Cerebellar cortex (tissue), 1 donor: ENCODE results near the gene SPATA4.
"Not testable (repeated sequence)": the region's sequence is repeated elsewhere in the genome, so short reads cannot be mapped to it uniquely, and the experiment has no call there.

ENCODE experiments used
- DNase-seq: peaks from one replicate; pipeline ENCODE4 v3.0.0-alpha.2; 2015; ENCODE audit warnings: low spot score

SPATA4 gene

DNA sequence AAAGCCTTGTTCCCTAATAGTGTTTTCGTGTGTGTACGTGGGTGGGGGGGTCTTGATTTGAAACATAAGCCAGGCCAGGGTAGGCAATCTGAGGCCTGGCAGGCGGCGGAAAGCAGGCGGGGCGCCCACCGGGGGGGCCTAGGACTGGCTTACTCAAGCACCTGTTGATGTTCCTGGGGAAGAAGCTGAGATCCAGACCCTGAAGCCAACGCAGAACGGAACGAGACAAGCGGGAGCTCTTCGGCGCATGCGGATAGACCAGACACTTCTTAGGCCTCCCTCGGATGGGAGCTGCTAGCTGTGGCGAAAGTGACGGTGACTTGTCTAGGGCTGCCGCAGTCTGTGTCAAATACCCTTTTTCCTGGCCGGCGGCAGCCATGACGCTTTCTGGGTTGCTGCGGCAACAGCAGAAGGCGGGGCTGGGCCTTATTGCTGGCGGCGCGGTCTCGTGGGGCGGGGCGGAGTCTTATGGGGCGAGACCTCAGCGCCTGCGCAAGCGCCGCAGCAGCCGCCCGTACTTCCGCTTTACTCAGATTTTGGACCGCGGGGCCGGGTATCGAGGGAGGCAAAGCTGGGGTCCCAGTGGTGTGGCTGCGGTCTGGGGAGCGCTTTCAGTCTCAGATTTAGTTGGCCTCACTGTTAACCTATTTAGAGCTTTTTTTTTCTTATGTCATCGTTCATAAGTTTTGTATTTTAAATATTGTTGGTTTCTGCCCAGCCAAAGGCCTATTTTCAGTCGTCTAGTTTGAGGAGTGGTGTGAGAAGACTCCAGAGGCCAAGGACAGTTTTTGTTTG lies at the start of gene SPATA4:
Gene SPATA4 (minus strand): TSS at position 402 of the 795 bp plus-strand sequence. CDS start 23 bp downstream, at position 379.
- peak; percentile 92 for DNase-seq

DNA sequence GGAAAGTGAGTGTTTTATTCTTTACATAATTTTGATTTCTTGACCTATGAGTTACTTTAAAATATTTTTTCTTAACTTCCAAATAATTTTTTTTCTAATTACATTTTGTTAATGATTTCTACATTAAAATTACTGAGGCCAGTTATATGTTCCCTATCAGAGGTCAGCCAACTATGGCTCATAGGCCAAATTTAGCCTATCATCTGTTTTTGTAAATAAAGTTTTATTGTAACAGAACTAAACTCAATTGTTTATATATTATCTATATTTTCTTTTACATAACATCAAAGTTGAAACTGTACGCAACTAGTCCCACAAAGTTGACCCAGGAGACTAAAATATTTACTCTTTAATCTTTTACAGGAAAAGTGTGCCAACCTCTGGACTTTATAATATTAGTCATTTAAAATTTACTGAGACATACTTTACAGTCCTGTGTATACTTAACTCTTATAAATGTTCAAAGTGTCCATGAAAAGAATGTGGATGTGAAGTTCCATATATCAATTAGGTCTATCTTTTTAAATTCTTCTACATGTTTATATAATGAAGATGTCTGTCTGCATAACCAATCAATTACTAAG lies 47.5 kb upstream of the SPATA4 start:
- DNase-seq, result no peak

DNA sequence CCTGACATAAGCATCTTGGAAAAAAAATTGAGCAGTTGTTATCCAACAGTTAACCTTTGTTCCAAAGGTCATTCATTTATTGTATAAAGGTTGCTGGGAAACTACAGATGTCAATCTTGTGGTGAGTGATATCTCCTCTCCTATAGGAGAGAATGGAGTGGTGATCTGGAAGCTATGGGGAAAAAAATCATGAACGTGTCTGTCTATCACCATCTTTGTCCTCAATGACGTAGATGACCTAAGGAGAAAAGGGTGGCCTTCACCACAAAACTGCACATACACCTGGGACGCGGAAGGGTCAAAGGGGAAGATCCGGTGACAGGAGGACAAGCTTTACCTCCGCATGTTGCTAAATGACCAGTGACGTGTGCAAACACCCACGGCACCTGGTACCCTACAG lies 46.3 kb upstream of the SPATA4 start:
- DNase-seq, result no peak

DNA sequence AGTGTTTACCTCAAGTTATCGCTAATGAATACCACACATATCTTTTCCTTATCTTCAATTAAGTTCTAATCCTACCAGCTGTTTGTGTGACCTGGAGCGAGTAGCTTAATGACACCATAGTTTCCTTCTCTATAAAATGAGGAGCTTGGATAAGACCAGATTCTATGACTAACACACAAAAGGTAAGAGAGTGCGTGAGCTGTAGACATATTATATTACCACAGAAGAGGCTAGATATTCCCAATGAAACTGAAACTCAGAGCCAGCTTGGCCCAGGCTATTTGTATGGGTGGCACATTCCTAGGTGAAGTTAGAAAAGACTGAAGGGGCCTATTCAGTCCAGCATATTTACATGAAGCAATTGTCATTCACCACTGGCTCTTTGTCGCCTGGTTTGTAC lies 43.4 kb upstream of the SPATA4 start:
- DNase-seq, result no peak

DNA sequence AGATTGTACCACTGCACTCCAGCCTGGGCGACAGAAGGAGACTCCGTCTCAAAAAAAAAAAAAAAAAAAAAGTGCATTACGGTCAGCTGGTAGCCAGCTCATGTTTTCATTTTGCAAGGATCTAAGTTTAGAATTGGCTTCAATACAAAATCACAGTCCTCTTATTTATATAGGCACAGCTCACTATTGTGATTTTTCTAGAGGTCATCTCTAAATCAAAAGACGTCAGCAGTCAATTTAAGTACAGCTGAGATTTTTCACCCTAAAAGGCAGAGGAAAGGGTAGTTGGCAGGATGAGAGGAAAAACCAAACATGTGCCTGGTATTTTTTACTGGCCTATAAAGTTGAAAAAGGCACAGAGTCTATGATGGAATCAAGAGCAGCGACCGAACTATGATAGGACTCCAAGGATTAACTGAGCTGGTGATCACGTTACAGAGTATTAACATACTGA lies 42.8 kb upstream of the SPATA4 start:
- DNase-seq, result no peak

DNA sequence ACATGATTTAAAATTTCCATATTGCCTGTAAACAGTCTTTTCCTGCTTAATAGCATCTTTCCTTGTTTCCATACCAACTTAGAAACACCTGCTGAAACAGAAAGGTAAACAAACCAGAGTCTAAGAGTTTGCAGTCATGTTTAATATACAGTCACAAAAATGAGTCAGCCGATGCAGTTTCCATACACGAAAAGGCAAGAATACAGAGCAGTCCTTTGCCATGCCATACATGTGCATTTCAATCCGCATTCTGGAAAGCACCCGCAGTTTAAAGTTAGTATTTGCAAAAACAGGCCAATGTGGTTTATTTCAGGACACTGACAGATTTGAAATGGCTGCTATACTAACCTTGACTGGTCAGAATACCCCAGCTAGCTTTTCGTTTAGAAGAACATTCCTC lies 41.6 kb upstream of the SPATA4 start:
- no peak for DNase-seq

DNA sequence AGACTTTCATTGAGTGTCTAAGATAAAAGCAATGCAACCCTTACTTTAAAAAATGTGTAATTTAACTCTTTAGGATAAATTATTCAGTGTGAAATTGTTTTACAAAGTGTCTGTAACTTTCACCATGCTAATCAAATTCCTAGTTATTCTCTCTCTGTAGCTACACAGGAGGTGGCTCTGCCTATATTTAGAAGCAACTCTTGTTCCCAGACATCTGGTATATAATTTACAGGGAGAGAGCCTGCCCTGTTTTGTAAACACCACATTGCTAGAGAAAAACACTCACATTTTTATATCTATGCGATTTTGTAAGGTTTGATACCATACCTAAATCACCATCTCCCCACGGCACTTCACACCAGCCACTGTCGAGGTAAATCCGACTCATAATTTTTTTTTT lies 35.5 kb upstream of the SPATA4 start:
- peak; percentile 81 for DNase-seq

DNA sequence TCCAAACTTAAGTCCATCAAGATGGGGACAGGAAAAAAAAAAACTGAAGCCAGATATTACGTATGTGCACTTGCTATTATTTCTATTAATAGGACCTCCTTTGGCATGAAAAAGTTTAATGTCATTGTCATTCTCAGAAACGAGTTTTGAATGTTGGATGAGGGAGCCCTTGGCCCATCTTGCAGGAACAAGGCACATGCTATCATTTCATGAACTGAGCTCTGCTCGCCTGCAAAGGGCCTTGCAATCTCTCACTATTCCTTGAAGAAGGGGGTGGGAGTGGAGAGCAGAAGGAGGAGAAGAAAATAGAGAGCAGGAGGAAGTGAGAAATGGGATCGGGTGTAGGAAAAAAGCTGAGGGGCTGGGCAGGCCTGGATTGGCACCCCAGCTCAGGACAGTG lies 34.3 kb upstream of the SPATA4 start:
- DNase-seq, result peak; percentile 34

DNA sequence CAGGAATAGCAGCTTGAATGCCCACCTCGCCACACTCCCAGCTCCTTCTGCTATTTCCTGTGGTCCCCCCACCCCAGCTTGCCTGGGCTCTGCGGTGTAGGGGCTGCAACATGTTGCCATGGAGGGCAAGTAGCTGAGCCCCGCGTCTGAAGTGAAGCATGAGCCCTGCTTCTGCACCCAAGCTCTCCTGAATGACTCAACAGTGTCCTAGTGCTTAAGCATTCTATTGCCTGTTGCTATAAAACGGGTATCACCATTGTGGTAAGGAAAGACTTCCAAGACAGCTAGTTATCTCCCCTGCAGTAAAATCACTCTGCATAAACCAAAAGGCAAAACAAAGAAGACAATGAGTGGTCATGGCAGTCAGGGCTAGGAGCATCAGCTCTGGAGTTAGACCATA lies 31.4 kb upstream of the SPATA4 start:
- DNase-seq, result no peak

DNA sequence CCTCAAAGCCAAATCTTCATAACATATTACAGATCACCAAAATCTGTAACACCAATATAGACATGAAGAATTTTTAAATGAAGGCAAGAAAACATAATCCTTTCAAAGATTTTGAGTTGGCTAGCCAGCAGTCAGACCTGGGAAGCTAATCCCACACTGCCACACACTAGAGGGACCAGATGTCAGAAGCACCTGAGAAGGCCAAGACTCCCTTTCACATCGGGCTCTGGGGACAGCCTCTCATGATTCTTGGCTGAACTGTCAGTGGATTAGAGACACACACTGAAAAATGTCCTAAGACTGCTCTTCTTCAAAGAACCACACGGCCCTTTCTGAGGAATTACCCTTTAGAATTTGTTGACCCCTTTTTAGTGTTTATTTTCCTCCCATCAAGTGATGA lies 28.2 kb upstream of the SPATA4 start:
- no peak for DNase-seq

DNA sequence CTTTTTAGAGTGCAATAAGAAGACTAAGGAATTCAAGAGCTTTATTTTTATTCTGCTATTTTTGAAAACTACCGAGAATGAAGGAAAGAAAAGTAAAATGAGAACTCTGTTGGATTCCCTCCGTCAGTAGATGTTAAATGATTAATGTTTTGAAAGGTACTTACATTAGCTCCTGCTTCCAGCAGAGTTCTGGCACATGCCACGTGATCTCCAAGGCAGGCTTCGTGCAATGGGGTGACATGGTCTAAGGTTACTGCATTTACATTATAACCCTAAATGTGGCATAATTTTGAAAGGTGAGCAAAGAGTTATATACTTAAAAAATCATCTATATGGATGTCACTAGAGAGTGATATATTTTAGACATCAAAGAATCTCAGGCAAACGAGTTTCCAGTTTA lies 26.8 kb upstream of the SPATA4 start:
- DNase-seq, result no peak

DNA sequence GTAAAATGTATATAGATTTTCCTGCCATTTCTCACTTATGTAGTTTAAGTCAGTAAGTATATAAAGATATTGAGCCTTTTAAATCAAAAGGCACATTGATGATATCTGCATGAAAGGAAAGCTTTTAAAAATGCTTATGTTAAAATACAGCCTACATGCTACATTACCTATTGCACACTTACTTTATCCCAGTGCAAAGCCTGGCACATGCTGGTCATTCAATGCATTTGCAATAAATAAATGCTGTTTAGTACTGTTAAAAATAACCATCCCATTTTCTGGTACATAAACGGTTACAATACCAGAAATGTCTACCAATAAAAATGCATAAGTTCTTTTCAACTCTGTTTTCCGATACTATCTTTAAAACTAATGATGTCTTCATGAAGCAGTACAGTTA lies 22.1 kb upstream of the SPATA4 start:
- DNase-seq, result no peak

DNA sequence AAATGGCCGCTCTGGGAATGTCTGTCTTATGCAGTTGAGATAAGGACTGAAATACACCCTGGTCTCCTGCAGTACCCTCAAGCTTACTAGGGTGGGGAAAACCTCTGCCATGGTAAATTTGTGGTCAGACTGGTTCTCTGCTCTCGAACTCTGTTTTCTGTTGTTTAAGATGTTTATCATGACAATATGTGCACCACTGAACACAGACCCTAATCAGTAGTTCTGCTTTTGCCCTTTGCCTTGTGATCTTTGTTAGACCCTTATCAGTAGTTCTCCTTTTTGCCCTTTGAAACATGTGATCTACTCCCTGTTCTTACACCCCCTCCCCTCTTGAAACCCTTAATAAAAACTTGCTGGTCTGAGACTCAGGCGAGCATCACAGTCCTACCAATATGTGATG lies 17.0 kb upstream of the SPATA4 start:
- not testable (repeated sequence) for DNase-seq

DNA sequence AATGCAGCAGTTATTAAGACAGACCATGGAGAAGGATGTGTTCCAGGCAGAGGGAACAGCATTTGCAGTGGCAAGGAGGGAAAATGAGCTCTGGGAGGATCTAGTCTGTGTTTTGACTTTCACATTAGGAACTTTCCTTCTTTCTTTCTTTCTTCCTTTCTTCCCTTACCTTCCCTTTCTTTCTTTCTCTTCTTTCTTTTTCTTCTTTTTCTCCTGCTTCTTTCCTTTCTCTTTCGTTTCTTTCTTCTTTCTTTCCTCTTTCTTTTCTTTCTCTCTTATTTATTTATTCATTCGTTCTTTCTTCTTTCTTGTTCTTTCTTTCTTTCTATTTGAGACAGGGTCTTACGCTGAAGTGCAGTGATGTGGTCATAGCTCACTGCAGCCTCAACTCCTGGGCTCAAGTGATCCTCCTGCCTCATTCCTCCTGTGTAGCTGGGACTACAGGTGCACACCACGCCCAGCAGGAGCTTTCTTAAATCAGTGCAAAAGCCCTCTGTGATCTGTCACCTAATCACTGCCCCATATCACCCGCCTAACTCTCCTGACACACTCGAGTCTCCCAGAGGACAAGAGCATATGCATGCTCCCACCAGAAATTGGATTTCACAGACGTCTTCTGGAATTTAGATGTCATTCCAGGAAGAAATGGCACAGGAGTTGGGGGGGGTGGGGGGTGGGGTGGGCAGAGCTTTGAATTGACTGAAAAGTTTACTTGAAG lies 15.4 kb upstream of the SPATA4 start:
- no peak for DNase-seq

DNA sequence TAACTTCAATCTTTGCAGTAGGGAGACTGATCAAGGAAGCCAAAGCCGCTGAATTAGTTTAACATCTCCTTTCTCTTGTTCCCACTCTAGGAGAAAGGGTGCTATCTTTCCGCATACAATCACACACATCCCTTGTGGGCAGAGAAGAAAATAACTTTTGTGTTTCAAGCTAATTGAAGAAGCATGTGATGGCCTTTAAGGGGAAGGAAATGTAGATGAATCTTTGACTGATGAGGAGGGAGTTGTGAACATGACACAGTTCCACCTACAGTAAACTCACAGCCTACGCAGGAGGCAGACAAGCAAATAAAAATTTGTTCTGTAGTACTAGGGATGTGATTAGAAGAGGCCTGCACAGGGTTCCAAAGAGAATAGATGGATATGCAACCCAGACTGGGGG lies 14.7 kb upstream of the SPATA4 start:
- no peak for DNase-seq

DNA sequence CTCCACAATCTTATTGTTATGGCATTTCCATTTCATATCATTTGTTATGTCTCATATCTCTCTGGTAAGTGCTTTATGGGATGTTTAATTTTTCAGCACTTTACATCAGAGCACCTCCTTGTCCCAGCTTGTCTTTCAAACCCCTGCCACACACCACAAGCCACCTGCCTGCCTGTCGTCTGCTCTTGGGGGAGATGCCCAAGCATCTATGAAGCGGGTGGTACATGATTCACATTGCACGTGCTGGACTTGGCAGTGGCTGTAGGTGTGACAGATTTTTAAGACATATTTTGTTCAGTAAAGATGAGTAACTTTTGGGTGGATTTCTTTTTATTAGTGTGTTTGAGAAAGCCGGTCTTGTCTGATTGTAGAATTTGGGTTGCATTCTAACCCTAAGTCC lies 14.2 kb upstream of the SPATA4 start:
- DNase-seq, result no peak

DNA sequence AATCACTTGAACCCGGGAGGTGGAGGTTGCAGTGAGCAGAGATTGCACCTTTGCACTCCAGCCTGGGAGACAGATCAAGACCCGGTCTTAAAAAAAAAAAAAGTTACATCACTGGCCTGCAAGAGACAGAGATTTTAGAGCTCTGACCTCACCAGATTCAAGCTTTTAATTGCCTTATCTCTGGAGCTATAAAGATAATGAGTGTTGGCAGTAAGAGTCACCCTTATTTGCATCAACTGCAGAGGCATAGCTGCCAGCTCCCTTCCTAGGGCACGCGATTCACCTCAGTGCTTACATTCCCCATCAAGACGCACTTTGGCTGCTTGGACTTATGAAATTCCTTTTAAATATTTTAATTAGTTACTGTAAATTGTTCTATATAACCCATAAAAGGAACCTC lies 12.5 kb upstream of the SPATA4 start:
- no peak for DNase-seq

DNA sequence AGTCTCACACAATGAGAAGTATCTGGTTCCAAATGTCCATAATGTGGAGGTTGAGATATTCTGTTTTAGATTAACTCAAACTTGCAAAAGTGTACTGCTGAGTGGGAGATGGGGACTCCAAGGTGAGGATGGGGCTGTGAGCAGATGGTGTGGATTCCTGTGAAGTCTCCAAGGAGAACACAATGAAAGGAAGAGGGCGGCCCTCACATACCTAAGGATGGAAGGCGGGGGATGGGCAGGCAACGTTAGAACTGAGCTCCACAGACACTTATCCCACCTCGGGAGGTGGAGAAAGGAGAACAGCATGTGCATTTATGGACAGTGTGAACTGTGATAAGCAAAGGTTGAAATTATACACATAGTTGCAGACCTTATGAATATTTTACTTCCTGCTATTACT lies 9.9 kb upstream of the SPATA4 start:
- no peak for DNase-seq

DNA sequence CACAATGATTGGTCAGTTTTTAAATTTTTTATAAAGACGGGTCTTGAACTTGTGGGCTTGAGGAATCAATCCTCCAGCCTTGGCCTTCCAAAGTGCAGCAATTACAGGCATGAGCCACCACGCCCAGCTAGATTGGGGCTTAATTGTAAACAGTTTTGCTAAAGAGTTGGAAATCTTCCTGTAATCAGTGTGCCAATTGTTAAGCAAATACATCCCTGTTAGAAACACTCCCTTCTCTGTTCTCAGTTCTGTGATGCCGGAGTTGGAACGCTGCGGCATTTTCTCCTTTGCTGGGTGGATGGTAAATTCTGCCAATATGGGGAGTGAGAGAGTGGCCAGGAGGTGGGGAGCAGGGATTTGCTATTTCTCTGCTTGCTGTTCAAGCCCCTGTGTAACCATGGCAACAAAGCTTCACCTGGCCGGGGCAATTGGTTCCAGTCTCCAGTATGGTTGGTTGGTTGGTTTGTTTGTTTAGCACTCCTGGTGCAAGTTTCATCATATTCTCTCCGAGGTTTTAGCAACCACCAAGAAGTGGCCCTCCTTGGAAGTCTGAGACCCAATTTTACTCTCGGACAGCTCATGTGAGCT lies 3.0 kb upstream of the SPATA4 start:
- DNase-seq, result no peak

DNA sequence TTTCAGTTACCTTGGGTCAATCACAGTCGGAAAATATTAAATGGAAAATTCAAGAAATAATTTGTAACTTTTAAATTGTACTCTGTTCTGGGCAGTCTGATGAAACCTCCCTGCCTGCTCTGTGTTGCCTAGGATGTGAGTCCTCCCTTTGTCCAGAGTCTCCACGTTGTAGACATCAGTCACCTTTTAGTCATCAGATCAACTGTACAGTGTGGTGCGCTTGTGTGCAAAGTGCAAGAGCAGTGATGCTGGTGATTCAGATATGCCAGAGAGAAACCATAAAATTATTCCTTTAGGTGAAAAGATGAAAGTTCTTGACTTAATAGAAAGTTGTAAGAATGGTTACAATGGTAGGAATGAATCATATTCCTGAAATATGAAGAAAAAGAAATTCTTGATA lies 1.4 kb downstream of the SPATA4 start:
- DNase-seq, result no peak

DNA sequence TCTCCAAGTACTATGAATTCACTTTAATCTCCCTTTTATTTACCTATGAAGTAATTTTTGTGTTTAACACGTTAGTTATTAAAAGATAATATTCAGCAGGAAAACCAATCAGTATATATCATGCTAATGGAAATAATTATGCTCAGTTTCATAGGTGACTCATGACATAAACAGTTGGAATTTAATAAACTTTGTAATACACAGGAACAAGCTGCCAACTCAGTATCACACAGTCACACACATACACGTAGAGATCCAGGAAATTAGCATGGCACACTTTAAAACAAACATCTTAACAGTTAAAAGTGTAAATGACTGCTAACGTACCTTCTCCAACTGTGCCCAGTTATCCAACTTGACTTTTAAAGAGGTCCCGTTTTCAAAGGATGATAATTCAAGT lies 2.3 kb downstream of the SPATA4 start:
- no peak for DNase-seq

DNA sequence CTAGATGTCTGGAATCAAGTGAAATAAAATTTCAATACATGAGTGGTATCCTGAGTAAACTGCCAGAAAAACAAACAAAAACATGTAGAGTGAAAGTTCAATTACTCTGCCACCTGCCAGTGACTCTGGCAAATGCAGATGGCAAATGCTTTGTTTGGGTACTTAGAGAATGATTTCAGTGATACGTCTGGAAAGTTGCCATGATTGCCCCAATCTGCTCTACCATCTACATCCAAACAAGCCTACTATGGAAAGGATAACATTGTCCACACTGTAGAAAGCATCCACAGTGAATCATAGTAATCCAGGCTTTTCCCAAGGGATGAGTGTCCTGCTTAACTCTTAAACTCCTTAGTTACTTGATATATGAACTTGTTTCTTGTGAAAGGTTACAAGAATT lies 3.4 kb downstream of the SPATA4 start:
- peak; percentile 21 for DNase-seq
